GM08714 (cell line): ENCODE data around the gene HAUS8.
"Not testable (repeated sequence)": the region's sequence is repeated elsewhere in the genome, so short reads cannot be mapped to it uniquely, and the experiment has no call there.

Experiments used
- H3K4me3 ChIP-seq: fragments of 200-500 bp; sonication (Bioruptor generic); 2 replicates; pipeline ENCODE4 v1.5.1; 2014; ENCODE audit warnings: mild to moderate bottlenecking, low read length, inconsistent platforms
- ZNF274 ChIP-seq: IDR thresholded peaks from 2 replicates; pipeline ENCODE4 v1.6.1; 2012; ENCODE audit warnings: mild to moderate bottlenecking, low read depth, low read length

HAUS8 gene

DNA sequence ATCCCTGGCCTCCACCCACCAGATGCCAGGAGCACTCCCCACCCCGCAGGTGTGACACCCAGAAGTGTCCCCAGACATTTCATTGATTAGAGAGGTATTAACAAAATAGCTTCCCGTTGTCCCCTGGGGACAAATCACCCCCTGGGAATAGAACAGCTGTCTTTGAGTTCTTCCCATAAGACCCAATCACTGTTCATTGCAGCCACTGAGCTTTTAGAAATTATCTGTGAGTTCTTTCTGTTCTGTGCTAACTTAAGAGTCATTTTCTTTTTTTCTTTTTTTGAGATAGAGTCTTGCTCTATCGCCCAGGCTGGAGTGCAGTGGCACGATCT is 33.2 kb upstream of the HAUS8 start:
- no peak overlapping the region for H3K4me3 ChIP-seq
- no peak for TF ChIP-seq ZNF274

DNA sequence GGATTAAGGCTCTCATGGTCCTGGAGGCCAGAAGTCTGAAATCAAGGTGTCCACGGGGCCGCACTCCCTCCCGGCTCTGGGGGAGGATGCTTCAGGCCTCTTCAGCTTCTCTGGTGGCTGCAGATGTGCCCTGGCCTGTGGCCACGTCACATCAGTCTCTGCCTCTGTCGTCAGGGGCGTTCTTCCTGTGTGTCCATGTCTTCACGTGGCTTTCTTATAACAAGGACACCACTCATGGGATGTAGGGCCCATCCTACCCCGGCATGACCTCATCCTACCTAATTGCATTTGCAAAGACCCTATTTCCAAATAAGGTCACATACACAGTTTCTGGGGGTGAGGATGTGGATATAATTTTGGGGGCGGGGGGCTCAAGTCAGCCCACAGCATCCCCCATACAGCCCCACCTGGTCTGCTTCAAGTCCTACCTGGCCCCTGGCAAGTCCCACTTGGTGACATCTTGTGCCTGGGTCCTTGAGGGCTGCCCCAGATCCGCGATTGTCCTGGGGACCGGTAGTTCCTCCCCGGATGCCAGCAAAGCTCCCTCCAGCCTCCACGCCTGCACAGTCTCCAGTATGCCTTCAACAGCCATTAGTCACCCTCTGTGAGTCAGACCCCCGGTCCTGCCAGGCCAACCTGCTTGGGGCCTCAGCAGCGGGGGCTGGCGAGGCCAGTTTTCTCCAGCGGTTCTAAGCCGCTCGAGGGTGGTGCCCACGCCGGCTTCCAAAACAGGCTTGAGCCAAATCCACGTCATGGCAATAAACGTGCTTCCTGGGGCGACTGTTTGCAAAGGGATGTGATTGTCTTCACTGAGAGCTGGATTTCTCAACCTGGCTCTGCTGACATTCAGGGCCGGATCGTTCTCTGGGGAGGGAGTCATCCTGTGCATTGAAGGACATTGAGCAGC is 32.5 kb upstream of the HAUS8 start:
- TF ChIP-seq ZNF274: no peak

DNA sequence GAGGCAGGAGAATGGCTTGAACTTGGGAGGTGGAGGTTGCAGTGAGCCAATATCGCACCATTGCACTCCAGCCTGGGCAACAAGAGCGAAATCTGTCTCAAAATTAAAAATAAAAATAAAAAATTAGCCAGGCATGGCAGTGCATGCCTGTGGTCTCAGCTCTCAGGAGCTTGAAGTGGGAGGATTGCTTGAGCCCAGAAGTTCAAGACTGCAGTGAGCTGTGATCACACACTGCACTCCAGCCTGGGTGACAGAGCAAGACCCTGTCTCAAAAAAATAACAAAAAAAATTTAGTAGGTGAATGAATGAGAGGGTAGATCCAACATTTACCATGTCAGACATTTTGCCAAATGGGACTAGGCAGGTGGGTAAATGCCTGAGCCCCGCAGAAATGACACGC is 31.7 kb upstream of the HAUS8 start:
- not testable (repeated sequence) for H3K4me3 ChIP-seq

More for the DNA sequence above, 32.5 kb upstream of the HAUS8 start:
- no peak overlapping the region for H3K4me3 ChIP-seq

DNA sequence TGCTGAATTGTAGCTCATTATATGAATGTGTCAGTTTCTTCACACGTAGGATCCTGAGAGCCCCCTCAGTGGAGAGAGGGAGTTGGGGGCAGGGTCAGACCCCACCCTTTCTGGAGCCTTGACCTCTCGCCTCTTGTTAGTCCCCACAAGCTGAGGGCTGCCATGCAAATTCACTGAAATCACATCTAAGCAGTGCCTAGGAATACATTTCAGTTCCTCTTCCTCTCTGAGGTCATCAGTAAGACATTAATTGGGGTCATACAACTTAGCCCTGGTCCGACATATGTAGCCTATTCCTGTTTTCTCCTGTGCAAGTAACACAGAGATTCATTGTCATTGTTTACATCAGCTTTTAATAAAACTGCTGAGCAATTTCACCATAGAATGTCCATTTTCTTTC is 30.3 kb upstream of the HAUS8 start:
- TF ChIP-seq ZNF274: no peak
- H3K4me3 ChIP-seq: no peak overlapping the region

DNA sequence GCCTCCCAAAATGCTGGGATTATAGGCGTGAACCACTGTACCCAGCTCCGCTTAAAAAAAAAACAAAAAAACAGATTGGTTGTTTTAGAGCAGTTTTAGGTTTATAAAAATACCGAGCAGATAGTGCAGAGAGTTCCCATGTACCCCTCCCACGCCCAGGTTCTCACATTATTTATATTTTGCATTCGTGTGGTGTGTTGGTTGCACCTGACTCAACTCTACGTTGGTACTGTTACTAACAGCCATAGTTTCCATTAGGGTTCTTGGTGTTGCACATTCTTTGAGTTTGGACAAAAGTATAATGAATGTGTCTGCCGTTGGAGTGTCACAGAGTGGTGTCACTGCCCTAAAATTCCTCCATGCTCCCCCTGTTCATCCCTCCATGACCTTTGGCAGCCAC is 29.4 kb upstream of the HAUS8 start:
- no peak overlapping the region for H3K4me3 ChIP-seq
- no peak for TF ChIP-seq ZNF274

DNA sequence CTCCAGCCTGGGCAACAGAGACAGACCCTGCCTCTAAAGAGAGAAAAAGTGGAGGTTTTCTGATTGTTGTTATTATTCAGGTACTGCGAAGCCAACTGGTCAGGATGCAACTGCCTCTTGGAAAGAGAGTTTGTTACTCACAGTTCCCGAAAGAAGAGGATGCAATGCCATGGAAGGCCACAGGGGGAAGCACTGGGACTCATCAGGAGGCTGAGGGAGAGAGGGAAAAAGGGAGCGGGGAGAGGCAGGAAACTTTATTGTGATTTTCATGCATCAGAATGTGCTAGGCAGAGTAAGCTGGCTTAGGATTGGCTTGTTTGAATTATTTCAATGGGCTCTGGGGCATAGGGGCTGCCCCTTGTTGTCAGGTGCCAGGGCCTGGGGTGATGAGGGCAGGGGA is 27.9 kb upstream of the HAUS8 start:
- TF ChIP-seq ZNF274: no peak
- no peak overlapping the region for H3K4me3 ChIP-seq

DNA sequence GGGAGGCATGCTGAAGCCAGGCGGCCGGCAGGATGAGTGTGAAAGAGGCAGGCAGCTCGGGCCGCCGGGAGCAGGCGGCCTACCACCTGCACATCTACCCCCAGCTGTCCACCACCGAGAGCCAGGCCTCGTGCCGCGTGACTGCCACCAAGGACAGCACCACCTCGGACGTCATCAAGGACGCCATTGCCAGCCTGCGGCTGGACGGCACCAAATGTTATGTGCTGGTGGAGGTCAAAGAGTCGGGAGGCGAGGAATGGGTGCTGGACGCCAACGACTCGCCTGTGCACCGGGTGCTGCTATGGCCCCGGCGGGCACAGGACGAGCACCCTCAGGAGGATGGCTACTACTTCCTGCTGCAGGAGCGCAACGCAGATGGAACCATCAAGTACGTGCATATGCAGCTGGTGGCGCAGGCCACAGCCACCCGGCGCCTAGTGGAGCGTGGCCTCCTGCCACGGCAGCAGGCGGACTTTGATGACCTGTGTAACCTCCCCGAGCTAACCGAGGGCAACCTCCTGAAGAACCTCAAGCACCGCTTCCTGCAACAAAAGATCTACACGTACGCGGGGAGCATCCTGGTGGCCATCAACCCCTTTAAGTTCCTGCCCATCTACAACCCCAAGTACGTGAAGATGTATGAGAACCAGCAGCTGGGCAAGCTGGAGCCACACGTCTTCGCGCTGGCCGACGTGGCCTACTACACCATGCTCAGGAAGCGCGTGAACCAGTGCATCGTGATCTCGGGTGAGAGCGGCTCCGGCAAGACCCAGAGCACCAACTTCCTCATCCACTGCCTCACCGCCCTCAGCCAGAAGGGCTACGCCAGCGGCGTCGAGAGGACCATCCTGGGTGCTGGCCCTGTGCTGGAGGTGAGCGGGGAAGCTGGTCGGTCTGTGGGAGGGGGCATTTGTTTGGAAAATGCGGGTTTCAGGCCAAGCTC is 26.7 kb upstream of the HAUS8 start:
- H3K4me3 ChIP-seq: no peak overlapping the region
- no peak for TF ChIP-seq ZNF274

DNA sequence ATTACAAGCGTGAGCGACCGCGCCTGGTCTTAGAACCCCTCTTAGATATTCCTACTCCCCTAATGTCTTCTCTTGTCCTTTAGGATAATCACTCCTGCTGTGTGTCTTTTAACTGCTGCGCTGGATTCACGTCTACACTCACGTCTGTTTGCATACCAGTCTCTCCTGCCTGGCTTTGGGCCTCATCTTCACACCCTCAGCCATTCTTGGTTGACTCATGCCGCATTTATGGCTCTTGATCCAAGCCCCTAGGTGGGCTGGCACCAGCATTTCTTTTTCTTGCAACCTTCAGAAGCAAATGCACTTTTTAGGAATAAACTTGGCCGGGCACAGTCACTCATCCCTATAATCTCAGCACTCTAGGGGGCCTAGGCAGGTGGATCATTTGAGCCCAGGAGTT is 23.1 kb upstream of the HAUS8 start:
- no peak for TF ChIP-seq ZNF274
- H3K4me3 ChIP-seq: no peak overlapping the region

DNA sequence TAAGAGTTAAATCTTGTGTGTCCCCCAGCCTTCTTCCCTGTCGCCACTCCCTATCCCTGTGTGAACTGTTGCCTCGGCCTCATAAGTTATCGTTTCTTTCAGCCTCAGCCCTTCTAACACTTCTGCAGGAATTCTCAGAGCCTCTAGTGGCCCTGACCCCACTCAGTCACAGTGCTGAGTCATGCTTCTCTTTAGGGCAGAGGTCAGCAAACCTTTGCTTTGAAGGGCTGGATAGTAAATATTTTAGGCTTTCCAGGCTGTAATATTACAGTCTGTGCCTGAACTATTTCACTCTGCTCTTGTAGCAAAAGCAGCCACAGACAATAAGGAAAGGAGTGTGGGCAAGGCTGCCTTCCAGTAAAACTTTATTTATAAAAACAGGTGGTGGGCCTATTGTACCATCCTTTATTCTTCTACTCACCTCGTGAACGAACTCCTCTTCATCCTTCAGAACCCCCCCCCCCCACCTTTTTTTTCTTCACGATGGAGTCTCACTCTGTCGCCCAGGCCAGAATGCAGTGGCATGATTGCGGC is 22.4 kb upstream of the HAUS8 start:
- H3K4me3 ChIP-seq: no peak overlapping the region
- no peak for TF ChIP-seq ZNF274

DNA sequence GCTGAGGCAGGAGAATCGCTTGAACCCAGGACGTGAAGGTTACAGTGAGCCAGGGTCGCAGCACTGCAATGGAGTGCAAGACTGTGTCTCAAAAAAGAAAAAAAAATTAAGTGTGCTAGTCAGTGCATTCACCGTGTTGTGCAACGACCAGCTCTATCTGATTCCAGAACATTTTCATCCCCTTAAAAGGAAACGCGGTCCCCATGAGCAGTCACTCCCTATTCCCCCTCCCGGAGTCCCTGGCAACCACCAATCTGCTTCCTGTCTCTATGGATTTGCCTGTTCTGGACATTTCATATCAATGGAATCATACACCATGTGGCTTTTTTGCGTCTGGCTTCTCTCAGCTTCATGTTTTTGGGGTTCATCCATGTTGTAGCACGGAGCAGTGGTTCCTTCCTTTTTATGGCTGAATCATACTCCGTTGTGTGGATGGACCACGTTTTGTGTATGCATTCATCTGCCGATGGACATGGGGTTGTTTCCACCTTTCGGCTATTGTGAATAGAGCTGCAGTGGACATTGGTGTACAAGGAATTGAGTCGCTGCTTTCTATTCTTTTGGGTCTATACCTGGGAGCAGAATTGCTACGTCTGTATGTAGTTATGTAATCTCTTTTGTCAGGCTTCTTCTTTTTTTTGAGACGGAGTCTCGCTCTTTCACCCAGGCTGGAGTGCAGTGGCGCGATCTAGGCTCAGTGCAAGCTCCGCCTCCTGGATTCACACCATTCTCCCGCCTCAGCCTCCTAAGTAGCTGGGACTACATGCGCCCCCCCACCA is 20.1 kb upstream of the HAUS8 start:
- H3K4me3 ChIP-seq: no peak overlapping the region
- no peak for TF ChIP-seq ZNF274

DNA sequence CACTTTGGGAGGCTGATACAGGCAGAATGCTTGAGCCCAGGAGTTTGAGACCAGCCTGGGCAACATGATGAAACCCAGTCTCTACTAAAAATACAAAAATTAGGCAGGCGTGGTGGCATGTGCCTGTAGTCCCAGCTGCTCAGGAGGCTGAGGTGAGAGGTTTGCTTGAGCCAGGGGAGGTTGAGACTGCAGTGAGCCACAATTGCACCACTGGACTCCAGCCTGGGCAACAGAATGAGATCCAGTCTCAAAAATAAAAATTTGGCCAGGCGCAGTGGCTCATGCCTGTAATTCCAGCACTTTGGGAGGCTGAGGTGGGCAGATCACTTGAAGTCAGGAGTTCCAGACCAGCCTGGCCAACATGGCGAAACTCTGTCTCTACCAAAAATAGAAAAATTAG is 19.4 kb upstream of the HAUS8 start:
- not testable (repeated sequence) for H3K4me3 ChIP-seq

DNA sequence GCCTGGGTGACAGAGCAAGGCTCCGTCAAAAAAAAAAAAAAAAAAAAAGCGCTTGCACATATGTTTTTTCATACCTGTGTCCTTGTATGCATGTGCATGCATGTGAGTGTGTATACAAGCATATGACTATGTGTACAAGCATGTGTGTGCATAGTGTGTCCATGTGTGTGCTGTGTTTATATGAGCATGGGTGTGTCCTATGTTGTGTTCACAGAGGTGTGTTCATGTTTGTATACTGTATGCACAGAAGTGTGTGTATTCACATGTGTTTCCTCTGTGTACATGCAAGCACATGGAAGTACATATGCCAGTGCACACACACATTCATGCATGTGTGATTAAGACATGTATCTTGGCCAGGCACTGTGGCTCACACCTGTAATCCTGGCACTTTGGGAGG is 17.4 kb upstream of the HAUS8 start:
- no peak for TF ChIP-seq ZNF274
- no peak overlapping the region for H3K4me3 ChIP-seq

DNA sequence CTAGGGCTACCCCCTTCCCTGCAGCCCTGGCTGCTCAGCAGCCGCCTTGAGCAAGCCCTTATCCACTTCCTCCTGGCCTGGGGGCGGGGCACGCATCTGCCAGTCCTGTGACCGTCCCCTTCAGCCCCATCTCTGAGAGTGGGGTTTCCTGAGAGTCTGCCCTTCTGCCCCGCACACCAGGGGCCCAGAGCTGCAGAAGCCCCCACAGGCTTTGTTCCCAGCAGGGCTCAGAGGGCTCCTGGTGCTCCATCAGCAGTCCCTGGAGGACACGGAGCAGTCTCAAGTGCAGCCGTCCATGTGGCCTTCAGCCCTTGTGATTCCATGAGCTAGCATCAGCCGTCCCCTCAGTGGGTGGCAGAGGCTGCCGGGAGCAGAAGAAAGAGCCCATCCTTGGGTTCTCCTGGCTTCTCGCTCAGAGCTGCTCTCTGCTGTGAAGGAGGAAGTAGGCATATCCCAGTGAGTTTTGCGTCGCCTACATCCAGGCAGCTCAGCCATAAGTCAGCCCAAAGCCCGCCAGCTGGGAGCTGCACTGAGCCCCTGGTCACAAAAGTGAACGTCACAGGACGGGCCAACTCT is 16.6 kb upstream of the HAUS8 start:
- H3K4me3 ChIP-seq: no peak overlapping the region
- no peak for TF ChIP-seq ZNF274

DNA sequence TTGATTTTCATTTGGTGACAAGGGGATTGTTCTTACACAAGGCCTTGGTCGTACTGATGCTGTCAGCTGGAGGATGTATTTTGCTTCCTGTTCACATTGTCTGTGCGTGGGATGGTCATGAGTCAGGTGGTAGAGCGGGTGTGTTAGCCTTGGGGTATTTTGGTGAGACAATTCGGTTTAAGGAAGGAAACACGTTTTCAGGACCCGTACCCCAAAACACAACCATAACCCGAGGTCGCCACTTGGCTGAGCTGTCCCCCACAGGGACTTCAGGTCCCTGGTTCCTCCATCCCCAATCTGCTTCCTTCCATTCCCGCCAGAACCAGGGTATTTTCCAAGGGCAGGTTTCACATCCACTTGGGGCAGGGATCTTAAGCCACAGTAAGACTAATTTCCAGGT is 15.3 kb upstream of the HAUS8 start:
- no peak overlapping the region for H3K4me3 ChIP-seq
- no peak for TF ChIP-seq ZNF274
